KMS-11 (cell line): ENCODE results near the gene BMP7.

Source experiments
- H2AFZ ChIP-seq: fragments of 200-600 bp; sonication (generic); 2 replicates; pipeline ENCODE4 v1.6.1; 2016; ENCODE audit warnings: antibody characterized with exemption, mixed run types, low read depth
- H3K27ac ChIP-seq: fragments of 200-600 bp; sonication (generic); 2 replicates; pipeline ENCODE4 v1.6.1; 2016; ENCODE audit warnings: mild to moderate bottlenecking, mixed run types
- H3K27me3 ChIP-seq: fragments of 200-600 bp; sonication (generic); 2 replicates; pipeline ENCODE4 v1.6.1; 2017; ENCODE audit warnings: mild to moderate bottlenecking, low read depth, mixed run types, moderate library complexity; ENCODE audit not compliant: insufficient read depth
- H3K36me3 ChIP-seq: fragments of 200-600 bp; sonication (generic); 2 replicates; pipeline ENCODE4 v1.6.1; 2017; ENCODE audit warnings: mild to moderate bottlenecking, mixed run types; ENCODE audit not compliant: insufficient read depth
- H3K4me1 ChIP-seq: fragments of 200-600 bp; sonication (generic); 2 replicates; pipeline ENCODE4 v1.6.1; 2016; ENCODE audit warnings: mild to moderate bottlenecking, low read depth, mixed run types; ENCODE audit not compliant: poor library complexity, severe bottlenecking
- H3K4me2 ChIP-seq: fragments of 200-600 bp; sonication (generic); 2 replicates; pipeline ENCODE4 v1.7.0; 2016; ENCODE audit warnings: mild to moderate bottlenecking, mixed run types
- H3K4me3 ChIP-seq: fragments of 200-600 bp; sonication (generic); IDR thresholded peaks from 2 replicates; pipeline ENCODE4 v1.6.1; 2017; ENCODE audit warnings: low read depth, low read length, mixed read lengths; ENCODE audit not compliant: insufficient read depth
- H3K79me2 ChIP-seq: fragments of 200-600 bp; sonication (generic); 2 replicates; pipeline ENCODE4 v1.6.1; 2016; ENCODE audit warnings: low read depth, mixed run types; ENCODE audit not compliant: insufficient read depth
- H3K9ac ChIP-seq: fragments of 200-600 bp; sonication (generic); 2 replicates; pipeline ENCODE4 v1.6.1; 2016; ENCODE audit warnings: mild to moderate bottlenecking, mixed run types
- H4K20me1 ChIP-seq: fragments of 200-600 bp; sonication (generic); 2 replicates; pipeline ENCODE4 v1.6.1; 2016; ENCODE audit warnings: mild to moderate bottlenecking, mixed run types; ENCODE audit not compliant: insufficient read depth
- TF ChIP-seq, protein P1 (sequence below): fragments of 200-600 bp; sonication (generic); conservative IDR thresholded peaks from 2 replicates; pipeline ENCODE4 v1.6.1; 2017; ENCODE audit warnings: low read depth, mild to moderate bottlenecking, antibody characterized with exemption, low read length, moderate library complexity, mixed read lengths

BMP7 gene

DNA sequence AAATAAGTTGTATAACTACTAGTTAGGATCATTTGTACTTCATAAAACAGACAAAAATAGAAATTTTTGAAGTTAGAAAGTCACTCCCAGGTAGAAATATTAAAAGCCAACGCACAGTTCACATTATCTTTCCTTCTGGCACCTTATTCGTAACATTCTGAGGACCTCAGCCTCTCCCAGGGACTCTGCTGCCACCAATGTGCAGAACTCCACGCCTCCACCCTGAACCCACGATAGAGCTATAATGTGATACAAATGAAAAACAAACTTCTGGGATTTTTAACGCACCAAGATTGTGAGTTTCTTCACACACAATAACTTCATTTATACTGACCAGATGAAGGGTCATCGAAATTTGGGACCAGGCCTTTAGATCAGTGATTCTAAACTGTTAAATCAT, 9.5 kb downstream of the BMP7 start:
- Histone ChIP-seq H3K4me3 (no peak overlapping the region), H3K27me3 (no peaks in the 10 kb centered on the region), H2AFZ (no peak overlapping the region), H3K36me3 (no peaks in the 10 kb centered on the region), H3K27ac (no peak overlapping the region), H3K4me2 (no peak overlapping the region), H3K9ac (no peak overlapping the region), H3K79me2 (no peaks in the 10 kb centered on the region), H3K4me1 (no peaks in the 10 kb centered on the region), H4K20me1 (no peaks in the 10 kb centered on the region)
- TF ChIP-seq, protein P1, sequence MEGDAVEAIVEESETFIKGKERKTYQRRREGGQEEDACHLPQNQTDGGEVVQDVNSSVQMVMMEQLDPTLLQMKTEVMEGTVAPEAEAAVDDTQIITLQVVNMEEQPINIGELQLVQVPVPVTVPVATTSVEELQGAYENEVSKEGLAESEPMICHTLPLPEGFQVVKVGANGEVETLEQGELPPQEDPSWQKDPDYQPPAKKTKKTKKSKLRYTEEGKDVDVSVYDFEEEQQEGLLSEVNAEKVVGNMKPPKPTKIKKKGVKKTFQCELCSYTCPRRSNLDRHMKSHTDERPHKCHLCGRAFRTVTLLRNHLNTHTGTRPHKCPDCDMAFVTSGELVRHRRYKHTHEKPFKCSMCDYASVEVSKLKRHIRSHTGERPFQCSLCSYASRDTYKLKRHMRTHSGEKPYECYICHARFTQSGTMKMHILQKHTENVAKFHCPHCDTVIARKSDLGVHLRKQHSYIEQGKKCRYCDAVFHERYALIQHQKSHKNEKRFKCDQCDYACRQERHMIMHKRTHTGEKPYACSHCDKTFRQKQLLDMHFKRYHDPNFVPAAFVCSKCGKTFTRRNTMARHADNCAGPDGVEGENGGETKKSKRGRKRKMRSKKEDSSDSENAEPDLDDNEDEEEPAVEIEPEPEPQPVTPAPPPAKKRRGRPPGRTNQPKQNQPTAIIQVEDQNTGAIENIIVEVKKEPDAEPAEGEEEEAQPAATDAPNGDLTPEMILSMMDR = no peak

DNA sequence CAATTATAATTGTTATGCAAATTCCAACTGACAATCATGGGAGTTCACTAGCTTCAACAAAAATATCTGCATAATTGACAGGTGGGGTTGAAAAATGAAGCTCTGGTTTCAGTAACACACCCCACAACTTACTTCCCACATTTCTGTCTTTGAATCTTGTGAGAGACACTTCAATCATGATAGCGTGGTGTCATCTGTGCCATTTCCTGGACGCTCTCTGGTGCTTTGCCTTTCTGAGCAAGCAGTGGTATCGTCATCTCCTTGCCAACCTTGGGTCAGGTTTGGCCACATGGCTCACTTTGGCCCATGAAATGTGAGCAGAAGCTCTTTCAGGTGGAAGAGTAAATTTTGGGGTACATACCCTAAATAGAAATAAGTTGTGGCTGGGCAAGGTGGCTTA, 10.2 kb downstream of the BMP7 start:
- Histone ChIP-seq H3K27ac (no peak overlapping the region), H3K79me2 (no peaks in the 10 kb centered on the region), H3K4me2 (no peak overlapping the region), H3K9ac (no peak overlapping the region), H4K20me1 (no peaks in the 10 kb centered on the region), H3K4me1 (no peaks in the 10 kb centered on the region), H3K4me3 (no peak overlapping the region), H2AFZ (no peak overlapping the region), H3K27me3 (no peaks in the 10 kb centered on the region), H3K36me3 (no peaks in the 10 kb centered on the region)
- TF ChIP-seq, protein P1 = no peak

DNA sequence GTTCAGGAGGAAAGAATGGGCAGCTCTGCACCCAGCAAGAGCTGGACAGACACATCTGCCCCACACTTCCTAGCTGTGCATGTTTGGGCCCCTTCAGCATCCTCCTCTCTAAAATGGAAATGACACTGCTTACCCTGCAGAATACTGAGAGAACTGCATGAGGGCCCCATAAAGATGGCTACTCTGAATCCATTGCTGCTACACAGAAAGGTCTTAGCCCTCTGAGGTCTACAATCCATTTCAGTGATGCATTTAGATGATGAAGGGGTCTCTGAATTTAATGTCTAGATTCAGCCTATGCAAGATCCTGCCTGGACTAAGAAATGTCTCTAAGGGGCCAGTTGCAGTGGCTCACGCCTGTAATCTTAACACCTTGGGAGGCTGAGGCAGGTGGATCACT, 11.3 kb downstream of the BMP7 start:
- Histone ChIP-seq H3K4me2 (no peak overlapping the region), H3K4me1 (no peaks in the 10 kb centered on the region), H3K79me2 (no peaks in the 10 kb centered on the region), H3K27ac (no peak overlapping the region), H3K9ac (no peak overlapping the region), H4K20me1 (no peaks in the 10 kb centered on the region), H3K36me3 (no peaks in the 10 kb centered on the region), H3K4me3 (no peak overlapping the region), H3K27me3 (no peaks in the 10 kb centered on the region), H2AFZ (no peak overlapping the region)
- TF ChIP-seq, protein P1 = no peak

DNA sequence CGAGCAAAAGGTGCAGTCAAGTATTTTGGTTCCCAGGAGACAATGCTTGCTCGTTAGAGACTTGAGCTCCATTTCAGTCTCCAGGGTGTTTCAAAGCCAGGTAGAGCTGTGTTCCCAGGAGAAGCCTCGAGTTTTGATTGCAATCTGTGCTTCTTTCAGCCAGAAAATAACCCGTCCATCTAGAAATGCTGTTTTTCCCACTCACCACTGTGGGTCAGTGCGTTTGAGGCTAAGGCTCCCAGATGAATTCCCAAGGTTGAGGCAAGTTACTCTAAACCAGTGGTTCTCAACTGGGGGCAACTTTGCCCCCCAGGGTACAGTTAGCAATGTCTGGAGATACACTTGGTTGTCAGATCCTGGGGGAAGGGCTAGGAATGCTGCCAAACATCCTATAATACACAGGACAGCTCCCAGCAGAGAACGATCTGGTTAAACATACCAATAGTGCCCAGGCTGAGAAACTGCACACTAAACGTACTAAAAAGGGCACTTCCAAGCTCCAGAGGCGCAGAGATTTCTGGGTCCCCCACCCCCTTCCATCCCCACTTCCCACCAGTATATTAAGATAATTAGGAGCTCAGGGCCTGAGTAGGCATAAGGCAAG, 13.8 kb downstream of the BMP7 start:
- Histone ChIP-seq H3K9ac (no peak overlapping the region), H3K36me3 (no peaks in the 10 kb centered on the region), H3K4me1 (no peaks in the 10 kb centered on the region), H4K20me1 (no peaks in the 10 kb centered on the region), H3K79me2 (no peaks in the 10 kb centered on the region), H3K27ac (no peak overlapping the region), H3K4me3 (no peak overlapping the region), H3K4me2 (no peak overlapping the region), H3K27me3 (no peaks in the 10 kb centered on the region), H2AFZ (no peak overlapping the region)
- TF ChIP-seq, protein P1 = no peak
